Measurements from ENCODE around the gene PGAP1. TPM values are rescaled to one million over a fixed set of nuclear protein-coding genes. Genes with fewer than 3 reads are reported as not detected.

Gene PGAP1
- total and polyA plus RNA-seq, 2 donors from 2014 or later = 1.9 to 10.1 TPM

GRCh38 chr2:196967775-196968174 lies 41.3 kb upstream of the PGAP1 start:
- Histone ChIP-seq H3K9me3 (ENCODE audit: control insufficient read depth in 2 of 3, insufficient read depth in 1 of 3, low read length in 3 of 3) (no peaks in the 10 kb centered on the region), H3K4me3 (ENCODE audit: low read length in 3 of 3) (no peak overlapping the region), H3K9ac (ENCODE audit: low read length in 3 of 3) (no peak overlapping the region), H3K27me3 (ENCODE audit: control insufficient read depth, insufficient read depth, low read length) (no peaks in the 10 kb centered on the region), H3K36me3 (ENCODE audit: control insufficient read depth in 2 of 3, insufficient read depth in 3 of 3, low read length in 3 of 3) (no peaks in the 10 kb centered on the region), H3K27ac (ENCODE audit: low read depth in 2 of 2, low read length in 2 of 2) (no peak overlapping the region), H3K4me1 (ENCODE audit: control insufficient read depth in 2 of 3, insufficient read depth in 2 of 3, low read depth in 1 of 3, low read length in 3 of 3) (peaks cover 0 to 7% (median 0%) of the 10 kb centered on the region in 3 donors)
- TF ChIP-seq CTCF (IDR thresholded peaks at IDR 0.05; ENCODE audit: borderline replicate concordance, extremely low read depth, insufficient read depth) = no peak
- intact Hi-C loops (cut with DNase I) = no loop called here
- DNase-seq (no peak), FAIRE-seq (no peak)

GRCh38 chr2:196967116-196967515 lies 40.6 kb upstream of the PGAP1 start:
- Histone ChIP-seq H3K4me1 (ENCODE audit: control insufficient read depth in 2 of 3, insufficient read depth in 2 of 3, low read depth in 1 of 3, low read length in 3 of 3) (peaks cover 0 to 7% (median 0%) of the 10 kb centered on the region in 3 donors), H3K4me3 (ENCODE audit: low read length in 3 of 3) (peak overlapping the region; percentile 26 to 60 (median 46)), H3K9me3 (ENCODE audit: control insufficient read depth in 2 of 3, insufficient read depth in 1 of 3, low read length in 3 of 3) (no peaks in the 10 kb centered on the region), H3K27me3 (ENCODE audit: control insufficient read depth, insufficient read depth, low read length) (no peaks in the 10 kb centered on the region), H3K9ac (ENCODE audit: low read length in 3 of 3) (peak overlapping the region in 2 of 3 donors; percentile 19 to 27), H3K36me3 (ENCODE audit: control insufficient read depth in 2 of 3, insufficient read depth in 3 of 3, low read length in 3 of 3) (no peaks in the 10 kb centered on the region), H3K27ac (ENCODE audit: low read depth in 2 of 2, low read length in 2 of 2) (no peak overlapping the region)
- FAIRE-seq = no peak
- peak in 3 of 5 donors; percentile 37 to 82 (median 72) for DNase-seq
- TF ChIP-seq CTCF (IDR thresholded peaks at IDR 0.05; ENCODE audit: borderline replicate concordance, extremely low read depth, insufficient read depth) = no peak
- intact Hi-C loops (cut with DNase I) = no loop called here

GRCh38 chr2:196966061-196966460 lies 39.6 kb upstream of the PGAP1 start:
- Histone ChIP-seq H3K4me3 (ENCODE audit: low read length in 3 of 3) (no peak overlapping the region), H3K36me3 (ENCODE audit: control insufficient read depth in 2 of 3, insufficient read depth in 3 of 3, low read length in 3 of 3) (no peaks in the 10 kb centered on the region), H3K4me1 (ENCODE audit: control insufficient read depth in 2 of 3, insufficient read depth in 2 of 3, low read depth in 1 of 3, low read length in 3 of 3) (peaks cover 0 to 7% (median 0%) of the 10 kb centered on the region in 3 donors), H3K9me3 (ENCODE audit: control insufficient read depth in 2 of 3, insufficient read depth in 1 of 3, low read length in 3 of 3) (no peaks in the 10 kb centered on the region), H3K27me3 (ENCODE audit: control insufficient read depth, insufficient read depth, low read length) (no peaks in the 10 kb centered on the region), H3K9ac (ENCODE audit: low read length in 3 of 3) (no peak overlapping the region), H3K27ac (ENCODE audit: low read depth in 2 of 2, low read length in 2 of 2) (no peak overlapping the region)
- intact Hi-C loops (cut with DNase I) = no loop called here
- TF ChIP-seq CTCF (IDR thresholded peaks at IDR 0.05; ENCODE audit: borderline replicate concordance, extremely low read depth, insufficient read depth) = no peak
- no peak for FAIRE-seq
- no peak for DNase-seq

- TF ChIP-seq CTCF (IDR thresholded peaks at IDR 0.05; ENCODE audit: borderline replicate concordance, extremely low read depth, insufficient read depth) = no peak
- intact Hi-C loops (cut with DNase I) = no loop called here
- Histone ChIP-seq H3K36me3 (ENCODE audit: control insufficient read depth in 2 of 3, insufficient read depth in 3 of 3, low read length in 3 of 3) (no peaks in the 10 kb centered on the region), H3K9me3 (ENCODE audit: control insufficient read depth in 2 of 3, insufficient read depth in 1 of 3, low read length in 3 of 3) (no peaks in the 10 kb centered on the region), H3K4me3 (ENCODE audit: low read length in 3 of 3) (no peak overlapping the region), H3K4me1 (ENCODE audit: control insufficient read depth in 2 of 3, insufficient read depth in 2 of 3, low read depth in 1 of 3, low read length in 3 of 3) (peaks cover 0 to 7% (median 0%) of the 10 kb centered on the region in 3 donors), H3K9ac (ENCODE audit: low read length in 3 of 3) (no peak overlapping the region), H3K27ac (ENCODE audit: low read depth in 2 of 2, low read length in 2 of 2) (no peak overlapping the region), H3K27me3 (ENCODE audit: control insufficient read depth, insufficient read depth, low read length) (no peaks in the 10 kb centered on the region)
- no peak for FAIRE-seq
- DNase-seq = no peak
Measured at GRCh38 chr2:196965651-196966050, 39.1 kb upstream of the PGAP1 start.

Measured in kidney (tissue), 14 donors.